Trophoblast cell (in vitro differentiated cells and primary cell): Measurements from ENCODE around the gene IRAK1BP1.

Experiments used
- DNase-seq, 2 donors: peaks; one replicate each; pipeline ENCODE4 v3.0.0-alpha.2; 2016
- H2AFZ ChIP-seq: 2 replicates; pipeline ENCODE4 v1.6.1; 2013; ENCODE audit warnings: low read length, moderate library complexity, mild to moderate bottlenecking; ENCODE audit not compliant: insufficient read depth, poor library complexity
- H2AK5ac ChIP-seq: 2 replicates; pipeline ENCODE4 v1.6.1; 2013; ENCODE audit warnings: mild to moderate bottlenecking, low read length
- H2BK120ac ChIP-seq: 2 replicates; pipeline ENCODE4 v1.6.1; 2013; ENCODE audit warnings: low read length, mild to moderate bottlenecking, moderate library complexity; ENCODE audit not compliant: insufficient read depth, poor library complexity
- H2BK12ac ChIP-seq: 2 replicates; pipeline ENCODE4 v1.6.1; 2013; ENCODE audit warnings: mild to moderate bottlenecking, low read length, moderate library complexity
- H2BK5ac ChIP-seq: 2 replicates; pipeline ENCODE4 v1.6.1; 2013; ENCODE audit warnings: low read length, low read depth, moderate library complexity, mild to moderate bottlenecking; ENCODE audit not compliant: poor library complexity
- H3K14ac ChIP-seq: 2 replicates; pipeline ENCODE4 v1.6.1; 2013; ENCODE audit warnings: mild to moderate bottlenecking, low read length
- H3K18ac ChIP-seq: 2 replicates; pipeline ENCODE4 v1.6.1; 2013; ENCODE audit warnings: mild to moderate bottlenecking, low read length
- H3K23ac ChIP-seq: 2 replicates; pipeline ENCODE4 v1.6.1; 2013; ENCODE audit warnings: low read length
- H3K27ac ChIP-seq: 2 replicates; pipeline ENCODE4 v1.5.1; 2013; ENCODE audit warnings: low read depth, mild to moderate bottlenecking, inconsistent platforms, low read length, moderate library complexity
- H3K27me3 ChIP-seq: 2 replicates; pipeline ENCODE4 v1.6.1; 2013; ENCODE audit warnings: inconsistent platforms, mild to moderate bottlenecking, low read length, moderate library complexity; ENCODE audit not compliant: insufficient read depth
- H3K36me3 ChIP-seq, 2 experiments: 1 replicate in 1 of 2; 2 replicates in 1 of 2; pipeline ENCODE4 v1.6.1; 2013; ENCODE audit warnings: low read length in 2 of 2, mild to moderate bottlenecking in 2 of 2, moderate library complexity in 1 of 2; ENCODE audit not compliant: insufficient read depth in 2 of 2, control insufficient read depth in 1 of 2
- H3K4ac ChIP-seq: 2 replicates; pipeline ENCODE4 v1.6.1; 2013; ENCODE audit warnings: low read depth, mild to moderate bottlenecking, low read length, moderate library complexity
- H3K4me1 ChIP-seq, 2 experiments: 1 replicate in 1 of 2; 2 replicates in 1 of 2; pipeline ENCODE4 v1.6.1; 2013; ENCODE audit warnings: low read length in 2 of 2, mild to moderate bottlenecking in 2 of 2, moderate library complexity in 1 of 2; ENCODE audit not compliant: insufficient read depth in 2 of 2, control insufficient read depth in 1 of 2
- H3K4me2 ChIP-seq: 2 replicates; pipeline ENCODE4 v1.6.1; 2013; ENCODE audit warnings: inconsistent platforms, mild to moderate bottlenecking, low read length, moderate library complexity
- H3K4me3 ChIP-seq: 2 replicates; pipeline ENCODE4 v1.5.1; 2013; ENCODE audit warnings: mild to moderate bottlenecking, low read depth, low read length, inconsistent platforms
- H3K79me1 ChIP-seq: one replicate; pipeline ENCODE4 v1.6.1; 2013; ENCODE audit warnings: low read length
- H3K79me2 ChIP-seq: 2 replicates; pipeline ENCODE4 v1.6.1; 2013; ENCODE audit warnings: low read length, mild to moderate bottlenecking; ENCODE audit not compliant: control insufficient read depth, insufficient read depth, poor library complexity
- H3K9ac ChIP-seq: 2 replicates; pipeline ENCODE4 v1.6.1; 2013; ENCODE audit warnings: mild to moderate bottlenecking, low read length
- H3K9me3 ChIP-seq: 2 replicates; pipeline ENCODE4 v1.6.1; 2013; ENCODE audit warnings: low read depth, mild to moderate bottlenecking, control low read depth, inconsistent platforms, low read length; ENCODE audit not compliant: insufficient read depth
- H4K12ac ChIP-seq: 2 replicates; pipeline ENCODE4 v1.6.1; 2013; ENCODE audit warnings: low read depth, mild to moderate bottlenecking, low read length, moderate library complexity
- H4K8ac ChIP-seq: 2 replicates; pipeline ENCODE4 v1.6.1; 2013; ENCODE audit warnings: low read depth, mild to moderate bottlenecking, low read length, moderate library complexity
- H4K91ac ChIP-seq: one replicate; pipeline ENCODE4 v1.6.1; 2013; ENCODE audit warnings: low read depth, mild to moderate bottlenecking, low read length, moderate library complexity
- WGBS: extraction: QIAGEN DNeasy Blood & Tissue Kit; methylation state at CpG from one replicate; pipeline ENCODE4 v1.1.7; 2013; ENCODE audit warnings: missing lambda C conversion rate; ENCODE audit not compliant: insufficient read length, insufficient coverage; ENCODE audit errors: extremely low coverage; 5-methylcytosine and 5-hydroxymethylcytosine counted together

The IRAK1BP1 gene

DNA sequence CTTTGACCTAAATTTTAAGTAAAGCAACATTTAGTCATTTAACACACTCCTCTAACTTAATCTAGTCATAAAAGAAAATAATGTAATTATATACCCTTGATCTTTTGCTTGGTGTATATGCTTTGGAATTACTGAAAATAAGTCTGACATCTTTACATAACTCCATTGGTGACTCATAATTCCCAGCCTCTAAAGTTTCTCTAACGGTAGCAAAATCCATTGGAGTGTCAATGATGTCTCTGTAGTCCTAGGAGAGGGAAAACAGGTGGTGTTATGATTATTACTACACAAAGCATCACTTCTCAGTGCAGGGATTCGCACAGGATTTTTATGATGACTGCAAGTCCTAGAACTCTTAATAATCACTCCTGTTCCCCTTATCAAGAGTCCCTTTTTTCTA lies 80.2 kb downstream of the IRAK1BP1 start:
- peak in 1 of 2 donors; percentile 43 for DNase-seq
- H2BK5ac ChIP-seq, result no peak overlapping the region
- H3K4ac ChIP-seq, result no peak overlapping the region
- no peaks in the 10 kb centered on the region for H3K4me1 ChIP-seq
- H3K18ac ChIP-seq, result no peak overlapping the region
- H4K91ac ChIP-seq, result no peak overlapping the region
- no peak overlapping the region for H2AFZ ChIP-seq
- no peaks in the 10 kb centered on the region for H3K27me3 ChIP-seq
- no peaks in the 10 kb centered on the region for H3K79me1 ChIP-seq
- peaks cover 15 to 22% of the 10 kb centered on the region in 2 experiments for H3K36me3 ChIP-seq
- no peak overlapping the region for H2BK12ac ChIP-seq
- H3K14ac ChIP-seq, result no peak overlapping the region
- H2BK120ac ChIP-seq, result no peak overlapping the region
- H3K23ac ChIP-seq, result no peak overlapping the region
- H3K79me2 ChIP-seq, result no peaks in the 10 kb centered on the region
- H3K9ac ChIP-seq, result no peak overlapping the region
- H3K4me3 ChIP-seq, result no peak overlapping the region
- WGBS, result no CpG with 5 or more reads among the region's 2 CpGs
- H3K4me2 ChIP-seq, result no peak overlapping the region
- H3K9me3 ChIP-seq, result no peaks in the 10 kb centered on the region
- no peak overlapping the region for H4K12ac ChIP-seq
- H2AK5ac ChIP-seq, result no peak overlapping the region
- H3K27ac ChIP-seq, result no peak overlapping the region
- no peak overlapping the region for H4K8ac ChIP-seq

DNA sequence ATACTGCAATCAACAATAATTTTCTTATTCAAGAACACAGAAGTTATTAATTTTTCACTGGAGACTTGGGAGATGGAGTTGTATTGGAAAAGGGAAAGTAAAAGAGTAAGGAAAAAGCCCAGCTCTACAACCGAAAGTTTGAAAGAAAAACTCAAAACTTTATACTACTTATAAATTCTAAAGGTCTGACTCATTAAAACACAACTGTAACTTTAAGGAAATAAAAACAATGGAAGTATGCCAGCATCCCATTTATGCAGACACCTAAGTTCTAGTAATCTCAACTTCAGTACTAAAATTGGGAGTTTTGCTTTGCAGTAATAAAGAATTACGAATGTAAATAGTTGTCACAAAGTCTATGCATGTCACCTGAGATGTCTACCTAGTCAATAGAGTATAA lies 80.6 kb downstream of the IRAK1BP1 start:
- no peaks in the 10 kb centered on the region for H3K79me2 ChIP-seq
- no peaks in the 10 kb centered on the region for H3K27me3 ChIP-seq
- no peak overlapping the region for H4K12ac ChIP-seq

DNA sequence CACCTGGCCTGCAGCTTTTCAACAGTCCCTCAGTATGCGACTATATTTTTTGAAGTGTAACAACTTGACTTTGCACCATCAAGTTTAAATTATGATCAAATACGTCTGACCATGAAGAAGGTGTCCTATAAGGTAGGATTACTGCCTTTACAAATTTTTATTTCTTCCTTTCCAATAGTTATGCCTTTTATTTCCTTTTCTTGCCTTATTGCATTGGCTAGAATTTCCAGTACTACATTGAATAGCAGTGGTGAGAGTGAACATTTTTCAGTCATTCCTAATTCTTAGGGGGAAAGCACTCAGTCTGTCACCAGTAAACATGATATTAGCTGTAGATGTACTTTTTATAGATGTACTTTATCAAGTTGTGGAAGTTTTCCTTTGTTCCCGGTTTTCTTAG lies 81.4 kb downstream of the IRAK1BP1 start:
- Histone ChIP-seq H2BK5ac (no peak overlapping the region), H3K18ac (no peak overlapping the region), H3K4me2 (no peak overlapping the region), H3K9me3 (no peaks in the 10 kb centered on the region), H2BK12ac (no peak overlapping the region), H3K27ac (no peak overlapping the region), H2AFZ (no peak overlapping the region), H3K4me3 (no peak overlapping the region), H3K9ac (no peak overlapping the region), H3K79me1 (no peaks in the 10 kb centered on the region), H2BK120ac (no peak overlapping the region), H3K79me2 (no peaks in the 10 kb centered on the region), H3K14ac (no peak overlapping the region), H4K12ac (no peak overlapping the region), H3K36me3 (peaks cover 13 to 19% of the 10 kb centered on the region in 2 experiments), H3K4me1 (no peaks in the 10 kb centered on the region), H3K23ac (no peak overlapping the region), H2AK5ac (no peak overlapping the region), H4K91ac (no peak overlapping the region), H4K8ac (no peak overlapping the region), H3K4ac (no peak overlapping the region), H3K27me3 (no peaks in the 10 kb centered on the region)
- WGBS, result no CpG with 5 or more reads among the region's 3 CpGs
- DNase-seq, result no peak

More for the DNA sequence above, 80.6 kb downstream of the IRAK1BP1 start:
- Histone ChIP-seq H2BK120ac (no peak overlapping the region), H2AFZ (no peak overlapping the region), H3K4ac (no peak overlapping the region), H4K91ac (no peak overlapping the region), H3K4me3 (no peak overlapping the region), H3K4me2 (no peak overlapping the region), H2BK5ac (no peak overlapping the region), H2BK12ac (no peak overlapping the region), H3K9ac (no peak overlapping the region), H3K18ac (no peak overlapping the region), H4K8ac (no peak overlapping the region), H3K14ac (no peak overlapping the region), H3K4me1 (no peaks in the 10 kb centered on the region), H3K79me1 (no peaks in the 10 kb centered on the region), H3K27ac (no peak overlapping the region), H3K9me3 (no peaks in the 10 kb centered on the region), H3K23ac (no peak overlapping the region), H2AK5ac (no peak overlapping the region), H3K36me3 (peaks cover 15 to 22% of the 10 kb centered on the region in 2 experiments)
- no peak for DNase-seq
- no CpG with 5 or more reads among the region's 2 CpGs for WGBS

DNA sequence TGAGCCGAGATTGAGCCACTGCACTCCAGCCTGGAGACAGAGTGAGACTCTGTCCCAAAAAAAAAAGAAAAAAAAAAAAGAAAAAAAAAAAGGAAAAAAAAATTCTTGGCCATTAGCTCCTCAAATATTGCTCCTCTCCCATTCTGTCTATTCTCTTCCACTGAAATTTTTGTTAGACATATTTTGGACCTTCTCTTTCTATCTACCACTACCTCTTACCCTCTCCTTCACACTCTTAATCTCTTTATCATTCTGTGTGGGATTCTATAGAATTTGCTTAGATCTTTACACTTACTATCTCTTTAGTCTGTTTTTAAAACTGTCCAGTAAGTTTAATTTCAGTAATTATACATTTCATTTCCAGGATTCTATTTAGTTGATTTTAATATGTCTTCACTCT lies 85.0 kb downstream of the IRAK1BP1 start:
- no peak overlapping the region for H3K14ac ChIP-seq
- H3K79me1 ChIP-seq, result no peaks in the 10 kb centered on the region
- H2BK5ac ChIP-seq, result no peak overlapping the region
- H3K4me3 ChIP-seq, result no peak overlapping the region
- no peak overlapping the region for H4K8ac ChIP-seq
- no peak overlapping the region for H2AK5ac ChIP-seq
- H4K12ac ChIP-seq, result no peak overlapping the region
- no peak overlapping the region for H3K4ac ChIP-seq
- H3K4me1 ChIP-seq, result no peaks in the 10 kb centered on the region
- H4K91ac ChIP-seq, result no peak overlapping the region
- H3K27me3 ChIP-seq, result no peaks in the 10 kb centered on the region
- no peak overlapping the region for H2AFZ ChIP-seq
- H3K27ac ChIP-seq, result no peak overlapping the region
- no CpG with 5 or more reads among the region's 1 CpG for WGBS
- no peak for DNase-seq
- peaks cover 17 to 18% of the 10 kb centered on the region in 2 experiments for H3K36me3 ChIP-seq
- H3K23ac ChIP-seq, result no peak overlapping the region
- no peak overlapping the region for H3K9ac ChIP-seq
- H3K79me2 ChIP-seq, result no peaks in the 10 kb centered on the region
- H3K4me2 ChIP-seq, result no peak overlapping the region
- no peaks in the 10 kb centered on the region for H3K9me3 ChIP-seq
- H2BK12ac ChIP-seq, result no peak overlapping the region
- H2BK120ac ChIP-seq, result no peak overlapping the region
- no peak overlapping the region for H3K18ac ChIP-seq
